Epithelial cell of proximal tubule (primary cell): Measurements from ENCODE around the gene SEZ6L2. TPM values are rescaled to one million over a fixed set of nuclear protein-coding genes. Genes with fewer than 3 reads are reported as not detected.
"Not testable (repeated sequence)": the region's sequence is repeated elsewhere in the genome, so short reads cannot be mapped to it uniquely, and the experiment has no call there.

ENCODE experiments used
- DNase-seq: peaks from one replicate; pipeline ENCODE4 v3.0.0-alpha.2; 2011; ENCODE audit warnings: low read depth
- H3K4me3 ChIP-seq: 2 replicates; pipeline ENCODE4 v1.5.1; 2011; ENCODE audit warnings: low read depth, mild to moderate bottlenecking, low read length
- total RNA-seq: library from RNA; depleted of rRNA; stranded (reverse); fragments of >200 nt; gene quantifications from 2 replicates; pipeline ENCODE4 v1.2.3, GENCODE V29; 2015
- TF ChIP-seq, protein P1 (sequence below): conservative IDR thresholded peaks from 2 replicates; pipeline ENCODE4 v1.5.1; 2012; ENCODE audit warnings: low read depth, mild to moderate bottlenecking, low read length

SEZ6L2 gene
- total RNA-seq, 1 donor from 2014 or later, result 12.8 TPM

DNA sequence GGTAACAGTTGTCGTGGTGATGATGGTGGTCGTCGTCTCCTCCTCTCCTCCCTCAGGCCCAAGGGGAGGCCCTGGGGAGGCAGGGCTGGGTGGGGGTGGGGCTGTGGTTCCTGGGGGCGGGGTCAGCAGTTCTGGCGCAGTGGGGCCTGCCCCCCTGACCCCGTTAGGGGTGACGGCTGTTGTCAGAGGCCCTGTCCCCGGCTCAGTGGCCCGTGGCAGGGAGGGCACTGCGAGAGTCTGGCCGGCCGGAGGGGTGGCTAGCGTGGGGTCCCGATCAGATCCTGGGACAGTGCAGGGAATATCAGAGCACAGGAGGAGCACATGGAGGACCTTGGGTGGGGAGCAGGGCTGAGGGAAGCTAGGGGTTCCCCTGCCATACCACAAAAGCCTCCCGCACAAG is 2.5 kb downstream of the SEZ6L2 start:
- H3K4me3 ChIP-seq, result no peak overlapping the region
- TF ChIP-seq, protein P1, sequence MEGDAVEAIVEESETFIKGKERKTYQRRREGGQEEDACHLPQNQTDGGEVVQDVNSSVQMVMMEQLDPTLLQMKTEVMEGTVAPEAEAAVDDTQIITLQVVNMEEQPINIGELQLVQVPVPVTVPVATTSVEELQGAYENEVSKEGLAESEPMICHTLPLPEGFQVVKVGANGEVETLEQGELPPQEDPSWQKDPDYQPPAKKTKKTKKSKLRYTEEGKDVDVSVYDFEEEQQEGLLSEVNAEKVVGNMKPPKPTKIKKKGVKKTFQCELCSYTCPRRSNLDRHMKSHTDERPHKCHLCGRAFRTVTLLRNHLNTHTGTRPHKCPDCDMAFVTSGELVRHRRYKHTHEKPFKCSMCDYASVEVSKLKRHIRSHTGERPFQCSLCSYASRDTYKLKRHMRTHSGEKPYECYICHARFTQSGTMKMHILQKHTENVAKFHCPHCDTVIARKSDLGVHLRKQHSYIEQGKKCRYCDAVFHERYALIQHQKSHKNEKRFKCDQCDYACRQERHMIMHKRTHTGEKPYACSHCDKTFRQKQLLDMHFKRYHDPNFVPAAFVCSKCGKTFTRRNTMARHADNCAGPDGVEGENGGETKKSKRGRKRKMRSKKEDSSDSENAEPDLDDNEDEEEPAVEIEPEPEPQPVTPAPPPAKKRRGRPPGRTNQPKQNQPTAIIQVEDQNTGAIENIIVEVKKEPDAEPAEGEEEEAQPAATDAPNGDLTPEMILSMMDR, result no peak
- DNase-seq, result no peak

DNA sequence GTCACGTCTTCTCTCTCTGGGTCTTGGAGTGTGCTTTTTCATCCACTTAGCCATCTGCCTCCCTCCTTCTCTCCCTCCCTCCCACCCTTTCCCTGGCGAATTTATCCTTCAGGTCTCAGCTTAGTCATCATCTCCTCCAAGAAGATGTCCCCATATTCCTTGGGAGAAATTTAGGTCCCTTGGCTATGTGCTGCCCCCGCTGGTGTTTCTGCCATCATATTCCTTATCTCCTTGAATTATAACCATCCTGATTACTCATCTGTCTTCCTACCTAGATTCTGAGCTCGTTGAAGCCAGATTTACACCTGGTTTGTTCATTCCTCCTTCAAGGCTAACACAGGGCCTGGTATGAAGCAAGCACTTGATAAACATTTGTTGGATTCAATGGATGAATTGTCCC is 5.0 kb downstream of the SEZ6L2 start:
- H3K4me3 ChIP-seq, result no peak overlapping the region
- TF ChIP-seq, protein P1, result no peak
- DNase-seq, result no peak

DNA sequence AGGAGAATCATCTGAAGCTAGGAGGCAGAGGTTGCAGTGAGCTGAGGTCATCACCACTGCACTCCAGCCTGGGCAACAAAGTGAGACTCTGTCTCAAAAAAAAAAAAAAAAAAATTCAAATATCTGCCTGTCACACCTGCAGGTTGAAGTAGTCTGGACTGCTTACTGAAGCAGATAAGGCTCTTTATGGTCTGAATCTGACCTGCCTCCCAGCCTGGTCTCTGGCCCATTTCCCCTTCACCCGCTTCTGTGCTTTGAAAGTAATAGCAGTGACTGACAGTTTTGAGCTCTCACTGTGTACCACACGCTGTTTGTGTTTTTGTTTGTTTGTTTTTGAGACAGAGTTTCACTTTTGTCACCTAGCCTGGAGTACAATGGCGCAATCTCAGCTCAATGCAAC is 5.8 kb downstream of the SEZ6L2 start:
- TF ChIP-seq, protein P1, result no peak
- DNase-seq, result no peak
- H3K4me3 ChIP-seq, result no peak overlapping the region

DNA sequence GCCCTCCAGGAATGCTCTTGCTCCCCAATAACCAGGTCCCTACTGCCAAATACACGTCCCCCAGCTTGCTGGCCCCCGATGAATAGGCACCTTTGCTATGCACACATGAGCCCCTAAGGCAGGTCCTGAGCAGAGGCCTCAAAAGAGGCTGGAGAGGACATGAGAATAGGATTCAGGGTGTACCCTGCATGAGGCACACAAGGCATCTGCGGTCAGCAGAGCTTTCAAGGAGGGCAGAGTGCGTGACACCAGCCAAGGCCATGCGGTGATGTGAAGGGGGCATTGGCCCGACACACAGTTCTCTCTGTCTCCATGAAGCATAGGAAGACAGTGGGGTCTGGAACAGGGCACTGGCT is 6.9 kb downstream of the SEZ6L2 start:
- TF ChIP-seq, protein P1, result no peak
- no peak overlapping the region for H3K4me3 ChIP-seq
- DNase-seq, result no peak

DNA sequence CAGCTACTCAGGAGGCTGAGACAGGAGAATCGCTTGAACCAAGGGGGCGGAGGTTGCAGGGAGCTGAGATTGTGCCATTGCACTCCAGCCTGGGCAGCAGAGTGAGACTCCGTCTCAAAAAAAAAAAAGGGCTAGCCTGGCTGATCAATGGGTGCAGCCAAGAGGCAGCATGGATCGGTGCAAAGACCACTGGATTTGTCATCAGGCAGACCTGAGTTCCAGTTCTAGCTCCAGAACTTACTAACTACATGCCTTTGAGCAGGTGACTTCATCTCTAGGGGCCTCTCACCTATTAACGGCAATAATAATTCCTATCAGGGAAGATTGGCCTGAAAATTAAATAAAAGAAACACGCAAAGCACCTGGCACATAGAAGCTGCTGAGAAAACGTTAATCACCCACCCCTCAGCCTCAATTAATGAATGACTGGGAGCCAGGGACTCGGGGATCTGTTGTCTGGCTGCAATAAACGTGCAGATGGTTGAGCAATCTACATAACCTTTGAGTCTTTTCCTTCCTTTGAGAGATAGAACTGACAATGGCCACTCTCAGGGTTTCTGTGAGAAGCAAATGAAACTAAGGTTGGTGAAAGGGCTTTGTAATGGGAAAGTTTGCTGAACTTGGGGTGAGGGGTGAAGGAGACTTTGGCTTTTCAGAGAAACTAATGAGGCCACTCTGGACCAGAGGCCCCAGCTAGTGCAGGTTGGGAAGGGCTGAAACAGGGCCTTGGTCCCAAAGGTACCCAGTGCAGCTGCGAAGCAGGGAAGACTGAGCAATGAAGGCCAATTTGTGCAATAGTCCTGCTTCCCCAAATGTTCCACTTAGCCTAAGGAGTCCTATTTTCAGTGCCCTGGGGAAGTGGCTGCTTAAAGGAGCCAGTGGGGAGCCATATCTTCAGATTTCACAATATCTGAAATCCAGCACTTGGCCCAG is 7.6 kb downstream of the SEZ6L2 start:
- TF ChIP-seq, protein P1, result no peak
- DNase-seq, result no peak
- H3K4me3 ChIP-seq, result no peak overlapping the region

DNA sequence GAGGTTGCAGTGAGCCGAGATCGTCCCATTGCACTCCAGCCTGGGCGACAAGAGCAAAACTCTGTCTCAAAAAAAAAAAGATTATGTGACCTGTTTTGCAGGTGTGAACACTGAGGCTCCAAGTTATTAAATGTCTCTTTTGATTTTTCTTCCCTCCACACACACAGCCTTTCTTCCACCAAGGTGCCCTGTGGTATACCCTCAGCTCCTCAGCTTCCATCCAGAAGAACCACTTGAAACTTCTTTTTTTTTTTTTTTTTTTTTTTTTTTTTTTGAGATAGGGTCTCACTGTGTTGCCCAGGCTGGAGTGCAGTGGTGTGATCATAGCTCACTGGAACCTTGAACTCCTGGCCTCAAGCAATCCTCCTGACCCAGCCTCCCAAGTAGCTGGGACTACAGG is 10.0 kb downstream of the SEZ6L2 start:
- H3K4me3 ChIP-seq, DNase-seq: not testable (repeated sequence)

DNA sequence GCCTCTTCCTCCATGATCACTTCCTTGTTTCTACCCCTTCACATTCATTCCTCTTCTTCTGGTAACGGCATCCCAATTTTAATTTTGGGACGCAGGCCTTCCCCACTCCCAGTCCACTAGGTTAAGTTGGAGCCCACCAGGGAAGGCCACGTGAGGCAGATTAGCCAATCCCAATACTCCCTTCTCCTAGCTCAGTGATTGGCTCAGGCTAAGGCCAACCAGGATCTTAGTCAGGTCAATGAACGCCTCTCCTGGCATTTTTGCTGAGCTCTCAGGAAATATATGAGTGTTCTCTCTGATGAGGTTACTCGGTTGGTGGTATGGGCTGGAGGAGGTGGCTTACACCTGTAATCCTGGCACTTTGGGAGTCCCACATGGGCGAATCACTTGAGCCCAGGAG is 15.4 kb downstream of the SEZ6L2 start:
- no peak for DNase-seq
- no peak overlapping the region for H3K4me3 ChIP-seq
- TF ChIP-seq, protein P1, result no peak
